GM12801 (cell line): Measurements from ENCODE around the gene FBN1.

ENCODE experiments used
- CTCF ChIP-seq: IDR thresholded peaks from one replicate; pipeline ENCODE4 v1.5.1; 2011; ENCODE audit warnings: control low read depth; ENCODE audit not compliant: insufficient read length; ENCODE audit errors: extremely low read depth

The FBN1 gene

GRCh38 chr15:48370460-48370859 lies 275.0 kb downstream of the FBN1 start:
- no peak for TF ChIP-seq CTCF

- no peak for TF ChIP-seq CTCF
Observed at GRCh38 chr15:48367483-48367882, 278.0 kb downstream of the FBN1 start.

GRCh38 chr15:48366584-48367312 lies 278.8 kb downstream of the FBN1 start:
- no peak for TF ChIP-seq CTCF

- no peak for TF ChIP-seq CTCF
Observed at GRCh38 chr15:48365575-48365974, 279.9 kb downstream of the FBN1 start.

- TF ChIP-seq CTCF: no peak
Observed at GRCh38 chr15:48363474-48363873, 282.0 kb downstream of the FBN1 start.

GRCh38 chr15:48361685-48362084 lies 283.8 kb downstream of the FBN1 start:
- TF ChIP-seq CTCF: no peak

- TF ChIP-seq CTCF: no peak
Observed at GRCh38 chr15:48360841-48361240, 284.7 kb downstream of the FBN1 start.
